Measurements from ENCODE around the gene MXD1. TPM values are rescaled to one million over a fixed set of nuclear protein-coding genes. Genes with fewer than 3 reads are reported as not detected.

Gene MXD1
- total RNA-seq, 1 experiment from 2014 or later, result 71.8 TPM

- TF ChIP-seq CTCF (IDR thresholded peaks at IDR 0.05; ENCODE audit: unreplicated experiment), result no peak
- Mint-ChIP-seq H3K9me3 (ENCODE audit: unreplicated experiment) (no peaks in the 10 kb centered on the region), H3K36me3 (ENCODE audit: insufficient read depth, unreplicated experiment) (peaks cover 37% of the 10 kb centered on the region), H3K4me1 (ENCODE audit: insufficient read depth, unreplicated experiment) (peaks cover 22% of the 10 kb centered on the region), H3K27ac (ENCODE audit: low read depth, unreplicated experiment) (peak overlapping the region; percentile 86), H3K27me3 (ENCODE audit: insufficient read depth, unreplicated experiment) (no peaks in the 10 kb centered on the region), H3K4me3 (ENCODE audit: unreplicated experiment) (peak overlapping the region; percentile 78)
- ChIA-PET CTCF (interaction anchor here (2.4 kb wide), 1 partner anchor 168 kb away, joined by 7 read pairs; no protein-coding TSS in a partner anchor), POLR2A (interaction anchor here (0.7 to 9.2 kb wide), 15 partner anchors 9 to 546 kb away, joined by 3 to 319 read pairs (median 10); partner anchors contain the start of genes C2orf42, PCBP1 and SNRNP27)
- DNase-seq (ENCODE audit: unreplicated experiment), result peak; percentile 87
- BruUV-seq (replicated peaks), result no TSS peak
- intact Hi-C loops (cut with micrococcal nuclease), result loop anchor here (2.0 to 10.0 kb wide), 2 partner anchors 17 to 727 kb away; no protein-coding TSS in a partner anchor
Measured at GRCh38 chr2:69917852-69918251, 2.9 kb downstream of the MXD1 start.

- Mint-ChIP-seq H3K27ac (ENCODE audit: low read depth, unreplicated experiment) (peak overlapping the region; percentile 86), H3K36me3 (ENCODE audit: insufficient read depth, unreplicated experiment) (peaks cover 43% of the 10 kb centered on the region), H3K4me1 (ENCODE audit: insufficient read depth, unreplicated experiment) (peaks cover 18% of the 10 kb centered on the region), H3K4me3 (ENCODE audit: unreplicated experiment) (peak overlapping the region; percentile 78), H3K27me3 (ENCODE audit: insufficient read depth, unreplicated experiment) (no peaks in the 10 kb centered on the region), H3K9me3 (ENCODE audit: unreplicated experiment) (no peaks in the 10 kb centered on the region)
- no peak for DNase-seq (ENCODE audit: unreplicated experiment)
- TF ChIP-seq CTCF (IDR thresholded peaks at IDR 0.05; ENCODE audit: unreplicated experiment), result no peak
- CTCF ChIA-PET, result interaction anchor here (2.4 kb wide), 1 partner anchor 167 kb away, joined by 7 read pairs; no protein-coding TSS in a partner anchor
- no TSS peak for BruUV-seq (replicated peaks)
- intact Hi-C loops (cut with micrococcal nuclease), result loop anchor here (10.0 kb wide), 1 partner anchor 726 kb away; no protein-coding TSS in a partner anchor
- POLR2A ChIA-PET, result interaction anchor here (1.0 to 9.2 kb wide), 14 partner anchors 8 to 545 kb away, joined by 3 to 319 read pairs (median 16); partner anchors contain the start of genes C2orf42, PCBP1 and SNRNP27
Measured at GRCh38 chr2:69918401-69918800, 3.5 kb downstream of the MXD1 start.

GRCh38 chr2:69923116-69923515 is 8.2 kb downstream of the MXD1 start:
- TF ChIP-seq CTCF (IDR thresholded peaks at IDR 0.05; ENCODE audit: unreplicated experiment), result no peak
- no peak for DNase-seq (ENCODE audit: unreplicated experiment)
- H3K36me3 Mint-ChIP-seq (ENCODE audit: insufficient read depth, unreplicated experiment), result peaks cover 67% of the 10 kb centered on the region
- H3K27ac Mint-ChIP-seq (ENCODE audit: low read depth, unreplicated experiment), result no peak overlapping the region
- BruUV-seq (replicated peaks), result no TSS peak
- no peaks in the 10 kb centered on the region for H3K9me3 Mint-ChIP-seq (ENCODE audit: unreplicated experiment)
- H3K4me3 Mint-ChIP-seq (ENCODE audit: unreplicated experiment), result no peak overlapping the region
- ChIA-PET POLR2A (interaction anchor here (2.8 to 3.1 kb wide), 2 partner anchors 9 to 29 kb away, joined by 8 to 11 read pairs; partner anchors contain the start of genes MXD1 and SNRNP27), CTCF (interaction anchor here (0.6 to 1.0 kb wide), 4 partner anchors 11 to 324 kb away, joined by 3 to 4 read pairs (median 3); no protein-coding TSS in a partner anchor)
- H3K27me3 Mint-ChIP-seq (ENCODE audit: insufficient read depth, unreplicated experiment), result no peaks in the 10 kb centered on the region
- peaks cover 13% of the 10 kb centered on the region for H3K4me1 Mint-ChIP-seq (ENCODE audit: insufficient read depth, unreplicated experiment)
- intact Hi-C loops (cut with micrococcal nuclease), result no loop called here

GRCh38 chr2:69926849-69927515 is 12.1 kb downstream of the MXD1 start:
- no peaks in the 10 kb centered on the region for H3K9me3 Mint-ChIP-seq (ENCODE audit: unreplicated experiment)
- no peaks in the 10 kb centered on the region for H3K27me3 Mint-ChIP-seq (ENCODE audit: insufficient read depth, unreplicated experiment)
- H3K27ac Mint-ChIP-seq (ENCODE audit: low read depth, unreplicated experiment), result no peak overlapping the region
- ChIA-PET CTCF (interaction anchor here (0.7 to 1.2 kb wide), 2 partner anchors 767 to 1318 kb away, joined by 3 to 4 read pairs; no protein-coding TSS in a partner anchor), POLR2A (interaction anchor here (1.4 to 1.7 kb wide), 2 partner anchors 9 to 160 kb away, joined by 4 to 5 read pairs; no protein-coding TSS in a partner anchor)
- intact Hi-C loops (cut with micrococcal nuclease), result no loop called here
- no peak overlapping the region for H3K4me3 Mint-ChIP-seq (ENCODE audit: unreplicated experiment)
- TF ChIP-seq CTCF (IDR thresholded peaks at IDR 0.05; ENCODE audit: unreplicated experiment), result no peak
- peaks cover 10% of the 10 kb centered on the region for H3K4me1 Mint-ChIP-seq (ENCODE audit: insufficient read depth, unreplicated experiment)
- peak; percentile 84 for DNase-seq (ENCODE audit: unreplicated experiment)
- no TSS peak for BruUV-seq (replicated peaks)
- H3K36me3 Mint-ChIP-seq (ENCODE audit: insufficient read depth, unreplicated experiment), result peaks cover 72% of the 10 kb centered on the region
